LoVo (cell line): Measurements from ENCODE around the gene DSCAM.
"Not testable (repeated sequence)": the region's sequence is repeated elsewhere in the genome, so short reads cannot be mapped to it uniquely, and the experiment has no call there.

Experiments
- DNase-seq: peaks from one replicate; pipeline ENCODE4 v3.0.0-alpha.2; 2016; ENCODE audit warnings: low spot score

Gene DSCAM

GRCh38 chr21:40461008-40461407 lies 385.9 kb downstream of the DSCAM start:
- DNase-seq, result no peak

- no peak for DNase-seq
These were observed 389.2 kb downstream of the DSCAM start for GRCh38 chr21:40457741-40458140.

- no peak for DNase-seq
These were observed 392.9 kb downstream of the DSCAM start for GRCh38 chr21:40454057-40454456.

- no peak for DNase-seq
These were observed 393.8 kb downstream of the DSCAM start for GRCh38 chr21:40453183-40453582.

- no peak for DNase-seq
These were observed 394.4 kb downstream of the DSCAM start for GRCh38 chr21:40452548-40452947.

- no peak for DNase-seq
These were observed 399.9 kb downstream of the DSCAM start for GRCh38 chr21:40447016-40447415.

- DNase-seq, result no peak
These were observed 401.5 kb downstream of the DSCAM start for GRCh38 chr21:40445349-40445921.

- DNase-seq, result not testable (repeated sequence)
These were observed 407.4 kb downstream of the DSCAM start for GRCh38 chr21:40439581-40439980.

GRCh38 chr21:40438616-40439015 lies 408.3 kb downstream of the DSCAM start:
- DNase-seq, result no peak

- no peak for DNase-seq
These were observed 410.7 kb downstream of the DSCAM start for GRCh38 chr21:40436261-40436660.

- DNase-seq, result no peak
These were observed 413.4 kb downstream of the DSCAM start for GRCh38 chr21:40433538-40433937.

- DNase-seq, result no peak
These were observed 421.0 kb downstream of the DSCAM start for GRCh38 chr21:40425981-40426380.

- DNase-seq, result no peak
These were observed 423.9 kb downstream of the DSCAM start for GRCh38 chr21:40422896-40423635.

GRCh38 chr21:40421121-40421520 lies 425.8 kb downstream of the DSCAM start:
- DNase-seq, result no peak

GRCh38 chr21:40416572-40416971 lies 430.4 kb downstream of the DSCAM start:
- DNase-seq, result no peak

GRCh38 chr21:40408561-40408960 lies 438.4 kb downstream of the DSCAM start:
- no peak for DNase-seq

- no peak for DNase-seq
These were observed 442.6 kb downstream of the DSCAM start for GRCh38 chr21:40404396-40404800.

GRCh38 chr21:40402884-40403582 lies 443.9 kb downstream of the DSCAM start:
- no peak for DNase-seq

GRCh38 chr21:40395732-40396131 lies 451.2 kb downstream of the DSCAM start:
- DNase-seq, result no peak

- no peak for DNase-seq
These were observed 453.9 kb downstream of the DSCAM start for GRCh38 chr21:40393066-40393465.

GRCh38 chr21:40388046-40388445 lies 458.9 kb downstream of the DSCAM start:
- DNase-seq, result no peak

GRCh38 chr21:40386981-40387747 lies 459.8 kb downstream of the DSCAM start:
- DNase-seq, result no peak
